OCI-LY7 (cell line): ENCODE results near the gene TANC1. TPM values are rescaled to one million over a fixed set of nuclear protein-coding genes. Genes with fewer than 3 reads are reported as not detected.
A peak's percentile ranks its signal among the peaks of the same experiment; 100 is the strongest.

Experiments used
- BruUV-seq: library from RNA; stranded (reverse); fragments of 400-500 nt; replicated peaks from 2 replicates; lab custom pipeline; 2021; lab: Mats Ljungman, UMichigan
- CTCF ChIA-PET: fragments of 300-600 bp; sonication (Branson Sonifier 250); formaldehyde crosslinking; loops from one replicate; lab custom pipeline; 2022; ENCODE audit warnings: antibody characterized with exemption; ENCODE audit not compliant: unreplicated experiment; lab: Charles Lee
- POLR2A ChIA-PET: fragments of 300-600 bp; sonication (Branson Sonifier 250); formaldehyde crosslinking; loops from one replicate; lab custom pipeline; 2022; ENCODE audit warnings: antibody characterized with exemption; lab: Charles Lee
- DNase-seq: peaks from one replicate; pipeline ENCODE4 v3.0.0-alpha.2; 2015; ENCODE audit warnings: low spot score
- H2AFZ ChIP-seq: fragments of 200-600 bp; sonication (generic), shearing (Covaris generic); 2 replicates; pipeline ENCODE4 v1.6.1; 2014; ENCODE audit warnings: mild to moderate bottlenecking, antibody characterized with exemption, low read length, moderate library complexity
- H3K27ac ChIP-seq: fragments of 200-600 bp; sonication (generic); 2 replicates; pipeline ENCODE4 v1.5.1; 2014; ENCODE audit warnings: mixed run types, low read depth, mild to moderate bottlenecking, moderate library complexity, low read length, inconsistent platforms; ENCODE audit not compliant: poor library complexity, severe bottlenecking
- H3K36me3 ChIP-seq: fragments of 200-600 bp; sonication (generic); 2 replicates; pipeline ENCODE4 v1.6.1; 2014; ENCODE audit warnings: mild to moderate bottlenecking, antibody characterized with exemption, low read length, moderate library complexity, mixed read lengths; ENCODE audit not compliant: insufficient read depth
- H3K4me1 ChIP-seq: fragments of 200-600 bp; sonication (generic); 2 replicates; pipeline ENCODE4 v1.5.1; 2014; ENCODE audit warnings: mild to moderate bottlenecking, low read length; ENCODE audit not compliant: insufficient read depth, poor library complexity, severe bottlenecking
- H3K4me2 ChIP-seq: fragments of 200-600 bp; sonication (generic); 2 replicates; pipeline ENCODE4 v1.6.1; 2014; ENCODE audit warnings: mild to moderate bottlenecking, low read length
- H3K4me3 ChIP-seq: fragments of 200-600 bp; sonication (generic); 2 replicates; pipeline ENCODE4 v1.5.1; 2014; ENCODE audit warnings: mild to moderate bottlenecking, low read depth, low read length; ENCODE audit not compliant: poor library complexity, severe bottlenecking
- H3K79me2 ChIP-seq: fragments of 200-600 bp; sonication (generic); 2 replicates; pipeline ENCODE4 v1.6.1; 2016; ENCODE audit warnings: low read depth, mild to moderate bottlenecking, low read length, moderate library complexity, mixed read lengths; ENCODE audit not compliant: insufficient read depth
- H3K9me2 ChIP-seq: fragments of 200-600 bp; sonication (generic); 2 replicates; pipeline ENCODE4 v1.6.1; 2016; ENCODE audit warnings: mild to moderate bottlenecking, low read length, mixed read lengths; ENCODE audit not compliant: insufficient read depth
- H3K9me3 ChIP-seq: fragments of 200-600 bp; sonication (generic); 2 replicates; pipeline ENCODE4 v1.6.1; 2014; ENCODE audit warnings: mild to moderate bottlenecking, mixed run types, low read length, mixed read lengths
- H4K20me1 ChIP-seq: fragments of 200-600 bp; sonication (generic); 2 replicates; pipeline ENCODE4 v1.6.1; 2014; ENCODE audit warnings: mild to moderate bottlenecking, antibody characterized with exemption, low read length, moderate library complexity, mixed read lengths; ENCODE audit not compliant: insufficient read depth
- CTCF ChIP-seq: fragments of 200-600 bp; sonication (generic); conservative IDR thresholded peaks from 2 replicates; pipeline ENCODE4 v1.5.1; 2014; ENCODE audit warnings: mild to moderate bottlenecking, antibody characterized with exemption, low read length, moderate library complexity, mixed read lengths
- EZH2phosphoT487 ChIP-seq: fragments of 200-600 bp; sonication (generic); IDR thresholded peaks from 2 replicates; pipeline ENCODE4 v1.6.1; 2018; ENCODE audit warnings: low read depth, borderline replicate concordance, mild to moderate bottlenecking, mixed run types, antibody characterized with exemption, low read length, moderate library complexity, mixed read lengths
- intact Hi-C: fragments of 100-400 bp; cut with micrococcal nuclease; formaldehyde crosslinking; loops from one replicate; pipeline ENCODE4 v1.10.0; 2022; ENCODE audit not compliant: unreplicated experiment
- total RNA-seq, 2 experiments: library from RNA; depleted of rRNA in 1 of 2; stranded (reverse); fragments of >200 nt in 1 of 2; shearing (Covaris generic) in 1 of 2; gene quantifications; 2 replicates each; pipeline ENCODE4 v1.2.3, GENCODE V29; 2014 to 2022

The TANC1 gene
- total RNA-seq, 2 experiments from 2014 or later, result 0.04 TPM; not detected in 1

- ChIA-PET CTCF (no interaction called here), POLR2A (interaction anchor here (0.7 kb wide), 1 partner anchor 95 kb away, joined by 3 read pairs; no protein-coding TSS in a partner anchor)
- H3K9me3 ChIP-seq, result no peaks in the 10 kb centered on the region
- H3K4me2 ChIP-seq, result no peak overlapping the region
- no TSS peak for BruUV-seq
- no peak overlapping the region for H3K4me3 ChIP-seq
- H3K27ac ChIP-seq, result no peak overlapping the region
- TF ChIP-seq EZH2phosphoT487 (no peak), CTCF (peak; percentile 59; the same call in 1 of the 2 replicates)
- no peaks in the 10 kb centered on the region for H3K4me1 ChIP-seq
- no peak for DNase-seq
- intact Hi-C loops, result loop anchor here (1.0 kb wide), 1 partner anchor 218 kb away; no protein-coding TSS in a partner anchor
- H3K9me2 ChIP-seq, result no peaks in the 10 kb centered on the region
- no peaks in the 10 kb centered on the region for H3K79me2 ChIP-seq
- no peak overlapping the region for H2AFZ ChIP-seq
- H3K36me3 ChIP-seq, result no peaks in the 10 kb centered on the region
- no peaks in the 10 kb centered on the region for H4K20me1 ChIP-seq
These were observed 150.5 kb downstream of the TANC1 start for GRCh38 chr2:159118859-159119500.

GRCh38 chr2:159119652-159120257, 151.3 kb downstream of the TANC1 start:
- Histone ChIP-seq H3K4me1 (no peaks in the 10 kb centered on the region), H3K4me2 (no peak overlapping the region), H3K27ac (no peak overlapping the region), H4K20me1 (no peaks in the 10 kb centered on the region), H3K9me2 (no peaks in the 10 kb centered on the region), H3K36me3 (no peaks in the 10 kb centered on the region), H3K79me2 (no peaks in the 10 kb centered on the region), H3K4me3 (no peak overlapping the region), H2AFZ (no peak overlapping the region), H3K9me3 (no peaks in the 10 kb centered on the region)
- intact Hi-C loops, result no loop called here
- CTCF ChIA-PET, result no interaction called here
- no TSS peak for BruUV-seq
- no peak for TF ChIP-seq CTCF
- no peak for TF ChIP-seq EZH2phosphoT487
- POLR2A ChIA-PET, result no interaction called here
- DNase-seq, result no peak

- H3K36me3 ChIP-seq, result no peaks in the 10 kb centered on the region
- H3K4me2 ChIP-seq, result no peak overlapping the region
- no peaks in the 10 kb centered on the region for H3K9me2 ChIP-seq
- ChIA-PET POLR2A (interaction anchor here (0.9 kb wide), 1 partner anchor 15 kb away, joined by 3 read pairs; no protein-coding TSS in a partner anchor), CTCF (no interaction called here)
- H3K4me1 ChIP-seq, result no peaks in the 10 kb centered on the region
- H3K79me2 ChIP-seq, result no peaks in the 10 kb centered on the region
- TF ChIP-seq EZH2phosphoT487 (no peak), CTCF (no peak)
- H3K27ac ChIP-seq, result no peak overlapping the region
- BruUV-seq, result no TSS peak
- no peak for DNase-seq
- intact Hi-C loops, result no loop called here
- no peaks in the 10 kb centered on the region for H3K9me3 ChIP-seq
- no peak overlapping the region for H2AFZ ChIP-seq
- H3K4me3 ChIP-seq, result no peak overlapping the region
- H4K20me1 ChIP-seq, result no peaks in the 10 kb centered on the region
These were observed 155.3 kb downstream of the TANC1 start for GRCh38 chr2:159123786-159124185.
